Liver (tissue), 3 donors: ENCODE measurements around the gene ITPKB.

Source experiments
- ATF3 ChIP-seq: IDR thresholded peaks from 2 replicates; pipeline ENCODE4 v1.6.1; 2016; ENCODE audit warnings: antibody characterized with exemption
- CTCF ChIP-seq: fragments of 150-350 bp; IDR thresholded peaks from 2 replicates; pipeline ENCODE4 v1.5.1; 2017; ENCODE audit warnings: improper control_type of control experiment, low read depth, low read length; ENCODE audit not compliant: missing input control
- EGR1 ChIP-seq, 2 donors: IDR thresholded peaks; 2 replicates each; pipeline ENCODE4 v1.6.1; 2016 to 2018; ENCODE audit warnings: antibody characterized with exemption in 2 of 2, low read depth in 2 of 2
- GABPA ChIP-seq, 2 donors: IDR thresholded peaks in 1 of 2; conservative IDR thresholded peaks in 1 of 2; 2 replicates each; pipeline ENCODE4 v1.6.1; 2016; ENCODE audit warnings: antibody characterized with exemption in 2 of 2, mild to moderate bottlenecking in 1 of 2, moderate library complexity in 1 of 2
- MAX ChIP-seq: IDR thresholded peaks from 2 replicates; pipeline ENCODE4 v1.6.1; 2016; ENCODE audit warnings: antibody characterized with exemption
- NR2F2 ChIP-seq: IDR thresholded peaks from 2 replicates; pipeline ENCODE4 v1.6.1; 2016; ENCODE audit warnings: antibody characterized with exemption
- RAD21 ChIP-seq, 2 donors: IDR thresholded peaks; 2 replicates each; pipeline ENCODE4 v1.6.1; 2016; ENCODE audit warnings: antibody characterized with exemption in 2 of 2, mild to moderate bottlenecking in 2 of 2
- REST ChIP-seq: IDR thresholded peaks from 2 replicates; pipeline ENCODE4 v1.6.1; 2016; ENCODE audit warnings: antibody characterized with exemption, mild to moderate bottlenecking
- RXRA ChIP-seq, 2 donors: IDR thresholded peaks; 2 replicates each; pipeline ENCODE4 v1.6.1; 2017 to 2018; ENCODE audit warnings: antibody characterized with exemption in 2 of 2, mild to moderate bottlenecking in 1 of 2
- SP1 ChIP-seq: IDR thresholded peaks from 2 replicates; pipeline ENCODE4 v1.6.1; 2018; ENCODE audit warnings: antibody characterized with exemption, mild to moderate bottlenecking
- TAF1 ChIP-seq: conservative IDR thresholded peaks from 2 replicates; pipeline ENCODE4 v1.6.1; 2016; ENCODE audit warnings: antibody characterized with exemption, mild to moderate bottlenecking
- YY1 ChIP-seq: IDR thresholded peaks from 2 replicates; pipeline ENCODE4 v1.6.1; 2016; ENCODE audit warnings: antibody characterized with exemption, mild to moderate bottlenecking
- ZBTB33 ChIP-seq: IDR thresholded peaks from 2 replicates; pipeline ENCODE4 v1.6.1; 2016; ENCODE audit warnings: antibody characterized with exemption
- donor health status: healthy.
- donor health status: healthy.

GRCh38 chr1:226596531-226597165 lies 142.4 kb downstream of the ITPKB start:
- TF ChIP-seq CTCF (no peak), RAD21 (IDR thresholded peaks at IDR 0.05) (no peak), YY1 (no peak), TAF1 (no peak), SP1 (no peak), RXRA (IDR thresholded peaks at IDR 0.05) (no peak), REST (no peak), ATF3 (no peak), MAX (no peak), GABPA (IDR thresholded peaks at IDR 0.05 in 1 of 2, conservative IDR thresholded peaks at IDR 0.05 in 1 of 2) (no peak), ZBTB33 (no peak), NR2F2 (no peak), EGR1 (IDR thresholded peaks at IDR 0.05; ENCODE audit: low read depth in 2 of 2) (no peak)
